H9 (cell line): ENCODE results near the gene MED15. TPM values are rescaled to one million over a fixed set of nuclear protein-coding genes. Genes with fewer than 3 reads are reported as not detected.

ENCODE experiments used
- DNase-seq: peaks from one replicate; pipeline ENCODE4 v3.0.0-alpha.2; 2017
- H2AFZ ChIP-seq: one replicate; pipeline ENCODE4 v1.6.1; 2013; ENCODE audit warnings: mild to moderate bottlenecking, low read length, control low read depth, moderate library complexity
- H2AK5ac ChIP-seq: 2 replicates; pipeline ENCODE4 v1.6.1; 2013; ENCODE audit warnings: low read length, control low read depth, mixed read lengths; ENCODE audit not compliant: insufficient read length
- H2BK120ac ChIP-seq: one replicate; pipeline ENCODE4 v1.6.1; 2013; ENCODE audit warnings: low read depth, mild to moderate bottlenecking, low read length, control low read depth, inconsistent platforms; ENCODE audit not compliant: poor library complexity, severe bottlenecking
- H2BK12ac ChIP-seq: 2 replicates; pipeline ENCODE4 v1.6.1; 2013; ENCODE audit warnings: low read length, control low read depth, mixed read lengths, low read depth; ENCODE audit not compliant: insufficient read length
- H2BK15ac ChIP-seq: 2 replicates; pipeline ENCODE4 v1.6.1; 2013; ENCODE audit warnings: low read depth, low read length, control low read depth
- H2BK20ac ChIP-seq: one replicate; pipeline ENCODE4 v1.6.1; 2013; ENCODE audit warnings: low read depth, mild to moderate bottlenecking, low read length, control low read depth, inconsistent platforms; ENCODE audit not compliant: poor library complexity, severe bottlenecking
- H2BK5ac ChIP-seq: 2 replicates; pipeline ENCODE4 v1.6.1; 2013; ENCODE audit warnings: low read length, control low read depth, mixed read lengths; ENCODE audit not compliant: insufficient read length
- H3K14ac ChIP-seq: 2 replicates; pipeline ENCODE4 v1.6.1; 2013; ENCODE audit warnings: low read length, control low read depth; ENCODE audit not compliant: insufficient read depth
- H3K18ac ChIP-seq: 2 replicates; pipeline ENCODE4 v1.6.1; 2013; ENCODE audit warnings: low read depth, mild to moderate bottlenecking, mixed read lengths, low read length, control low read depth; ENCODE audit not compliant: insufficient read length
- H3K23ac ChIP-seq: 2 replicates; pipeline ENCODE4 v1.6.1; 2013; ENCODE audit warnings: low read length, control low read depth, mixed read lengths, low read depth; ENCODE audit not compliant: insufficient read length
- H3K23me2 ChIP-seq: 2 replicates; pipeline ENCODE4 v1.6.1; 2013; ENCODE audit warnings: low read depth, mild to moderate bottlenecking, mixed read lengths, low read length, control low read depth; ENCODE audit not compliant: insufficient read length, poor library complexity, severe bottlenecking
- H3K27ac ChIP-seq: 2 replicates; pipeline ENCODE4 v1.5.1; 2013; ENCODE audit warnings: low read length, control low read depth, mixed read lengths, low read depth; ENCODE audit not compliant: insufficient read length
- H3K27me3 ChIP-seq: 2 replicates; pipeline ENCODE4 v1.6.1; 2013; ENCODE audit warnings: low read length, control low read depth, inconsistent platforms; ENCODE audit not compliant: insufficient read depth
- H3K4ac ChIP-seq: 2 replicates; pipeline ENCODE4 v1.6.1; 2013; ENCODE audit warnings: low read depth, mild to moderate bottlenecking, control low read depth, inconsistent platforms, low read length, moderate library complexity
- H3K4me1 ChIP-seq: 2 replicates; pipeline ENCODE4 v1.6.1; 2013; ENCODE audit warnings: low read length, control low read depth, inconsistent platforms; ENCODE audit not compliant: insufficient read depth
- H3K4me2 ChIP-seq: 2 replicates; pipeline ENCODE4 v1.6.1; 2013; ENCODE audit warnings: low read length, control low read depth, mixed read lengths; ENCODE audit not compliant: insufficient read length, insufficient read depth
- H3K56ac ChIP-seq: 2 replicates; pipeline ENCODE4 v1.6.1; 2013; ENCODE audit warnings: low read depth, mild to moderate bottlenecking, mixed read lengths, low read length, control low read depth; ENCODE audit not compliant: insufficient read length
- H3K79me1 ChIP-seq: 2 replicates; pipeline ENCODE4 v1.6.1; 2013; ENCODE audit warnings: low read depth, mild to moderate bottlenecking, moderate library complexity, low read length, control low read depth, inconsistent platforms; ENCODE audit not compliant: insufficient read depth, poor library complexity, severe bottlenecking
- H3K79me2 ChIP-seq: 2 replicates; pipeline ENCODE4 v1.6.1; 2013; ENCODE audit warnings: low read length, control low read depth, inconsistent platforms; ENCODE audit not compliant: insufficient read depth
- H3K9ac ChIP-seq: 2 replicates; pipeline ENCODE4 v1.6.1; 2013; ENCODE audit warnings: low read length, control low read depth, mixed read lengths; ENCODE audit not compliant: insufficient read length; ENCODE audit errors: extremely low read depth
- H3K9me3 ChIP-seq: one replicate; pipeline ENCODE4 v1.6.1; 2013; ENCODE audit warnings: low read depth, low read length, inconsistent platforms; ENCODE audit not compliant: control insufficient read depth
- H3T11ph ChIP-seq: one replicate; pipeline ENCODE4 v1.6.1; 2013; ENCODE audit warnings: mild to moderate bottlenecking, low read length, control low read depth, inconsistent platforms
- H4K20me1 ChIP-seq: one replicate; pipeline ENCODE4 v1.6.1; 2013; ENCODE audit not compliant: control insufficient read depth, insufficient read length, insufficient read depth
- H4K5ac ChIP-seq: 2 replicates; pipeline ENCODE4 v1.6.1; 2013; ENCODE audit warnings: low read depth, mild to moderate bottlenecking, mixed read lengths, low read length, control low read depth; ENCODE audit not compliant: insufficient read length
- H4K8ac ChIP-seq: replicated peaks from 2 replicates; pipeline ENCODE4 v1.6.1; 2013; ENCODE audit warnings: low read length, control low read depth, mixed read lengths, low read depth; ENCODE audit not compliant: insufficient read length
- H4K91ac ChIP-seq: 2 replicates; pipeline ENCODE4 v1.6.1; 2013; ENCODE audit warnings: low read depth, mild to moderate bottlenecking, moderate library complexity, mixed read lengths, low read length, control low read depth; ENCODE audit not compliant: insufficient read length
- H3K27ac Mint-ChIP-seq, 3 experiments: 2 replicates in 2 of 3; 3 replicates in 1 of 3; pipeline ENCODE4 v1.8.0; 2020 to 2021; ENCODE audit warnings: mixed read lengths in 3 of 3, mild to moderate bottlenecking in 1 of 3, moderate library complexity in 1 of 3
- H3K27me3 Mint-ChIP-seq: 2 replicates; pipeline ENCODE4 v1.8.0; 2021; ENCODE audit warnings: low read depth, mild to moderate bottlenecking, moderate library complexity, mixed read lengths
- H3K36me3 Mint-ChIP-seq, 3 experiments: 2 replicates in 2 of 3; 3 replicates in 1 of 3; pipeline ENCODE4 v1.8.0; 2020 to 2021; ENCODE audit warnings: low read depth in 3 of 3, mixed read lengths in 3 of 3; ENCODE audit not compliant: insufficient read depth in 1 of 3
- H3K4me1 Mint-ChIP-seq, 2 experiments: 2 replicates each; pipeline ENCODE4 v1.8.0; 2020; ENCODE audit warnings: mixed read lengths in 2 of 2
- H3K4me3 Mint-ChIP-seq, 2 experiments: 2 replicates in 1 of 2; 3 replicates in 1 of 2; pipeline ENCODE4 v1.8.0; 2020 to 2021; ENCODE audit warnings: mild to moderate bottlenecking in 2 of 2, mixed read lengths in 2 of 2, moderate library complexity in 1 of 2
- H3K9me3 Mint-ChIP-seq, 2 experiments: 2 replicates in 1 of 2; 3 replicates in 1 of 2; pipeline ENCODE4 v1.8.0; 2020; ENCODE audit warnings: mild to moderate bottlenecking in 2 of 2, mixed read lengths in 2 of 2, moderate library complexity in 1 of 2
- WGBS: extraction: QIAGEN DNeasy Blood & Tissue Kit; methylation state at CpG from one replicate; pipeline ENCODE4 v1.1.7; 2013; ENCODE audit warnings: missing lambda C conversion rate, low lambda C conversion rate, mixed read lengths; ENCODE audit not compliant: insufficient read length; ENCODE audit errors: extremely low coverage; 5-methylcytosine and 5-hydroxymethylcytosine counted together
- total RNA-seq: library from RNA; stranded (reverse); gene quantifications from 2 replicates; pipeline ENCODE4 v1.2.1, GENCODE V29; 2021
- TF ChIP-seq, protein P1 (sequence below): fragments of 200-600 bp; sonication (generic); conservative IDR thresholded peaks from 3 replicates; pipeline ENCODE4 v1.8.0; 2021; ENCODE audit warnings: antibody characterized with exemption, mild to moderate bottlenecking

The MED15 gene
- total RNA-seq, 1 experiment from 2014 or later: 47.4 TPM

DNA sequence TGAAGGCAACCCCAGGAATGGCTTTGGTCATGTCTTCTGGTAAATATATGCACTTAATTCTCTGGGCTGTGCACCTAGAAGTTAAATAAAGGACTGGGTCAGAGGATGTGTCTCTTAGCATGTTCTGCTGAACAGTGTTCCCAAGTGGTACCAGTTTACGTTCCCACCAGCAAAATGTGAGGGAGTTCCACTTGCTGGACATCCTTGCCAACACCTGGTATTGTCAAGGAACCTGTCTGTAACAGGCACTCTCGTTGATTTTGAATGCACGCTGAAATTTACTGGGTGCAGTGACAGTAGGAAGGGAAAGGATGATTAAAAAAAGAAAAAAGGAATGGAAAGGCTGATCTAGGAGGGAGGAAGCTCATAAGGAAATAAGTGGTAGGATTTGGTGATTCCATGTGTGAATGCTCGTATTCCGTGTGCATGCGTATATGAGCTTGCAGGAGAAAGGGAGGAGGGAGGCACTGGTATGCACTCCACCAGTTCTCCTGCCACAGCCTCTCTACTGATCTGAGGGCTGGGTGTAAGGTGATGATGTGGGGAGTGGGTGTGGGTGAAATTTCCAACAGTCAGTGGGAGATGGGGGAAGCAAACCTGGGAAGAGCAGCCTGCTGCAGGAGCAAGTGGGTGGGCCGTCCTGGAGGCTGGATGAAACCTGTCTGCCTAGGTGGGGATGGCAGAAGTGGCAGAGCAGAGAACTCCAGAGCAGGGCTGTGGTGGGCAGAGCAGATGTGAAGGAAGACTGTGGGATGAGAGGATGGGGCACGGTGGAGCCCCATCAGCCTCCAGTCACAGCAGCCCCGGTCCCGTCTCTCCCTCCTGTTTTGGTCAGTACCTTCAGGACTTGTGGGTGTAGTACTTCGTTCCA lies 15.0 kb downstream of the MED15 start:
- Histone ChIP-seq H3K27me3 (no peaks in the 10 kb centered on the region), H2BK5ac (no peak overlapping the region), H3K27ac (no peak overlapping the region), H4K20me1 (no peaks in the 10 kb centered on the region), H3K9ac (no peak overlapping the region), H3K4me1 (peaks cover 3% of the 10 kb centered on the region; the same call in 1 of the 2 replicates), H3K79me1 (peaks cover 4% of the 10 kb centered on the region), H3K18ac (no peak overlapping the region), H2AFZ (no peak overlapping the region), H4K8ac (no peak overlapping the region), H2AK5ac (no peak overlapping the region), H3K23ac (no peak overlapping the region), H3K4me2 (no peak overlapping the region), H3T11ph (no peak overlapping the region), H2BK12ac (no peak overlapping the region), H2BK120ac (no peak overlapping the region), H3K14ac (no peak overlapping the region), H4K5ac (no peak overlapping the region), H3K79me2 (peaks cover 14% of the 10 kb centered on the region; the same call in 1 of the 2 replicates), H3K4ac (no peak overlapping the region), H4K91ac (no peak overlapping the region), H3K56ac (no peak overlapping the region), H2BK15ac (no peak overlapping the region), H3K23me2 (no peaks in the 10 kb centered on the region), H2BK20ac (no peak overlapping the region), H3K9me3 (no peaks in the 10 kb centered on the region)
- H3K27ac Mint-ChIP-seq: peak overlapping the region in 2 of 3 experiments; percentile 65 to 90; a peak in 4 of 7 replicates
- peaks cover 0 to under 1% of the 10 kb centered on the region in 2 experiments; a peak in 1 of 5 replicates for H3K9me3 Mint-ChIP-seq
- H3K4me1 Mint-ChIP-seq: peaks cover 16 to 23% of the 10 kb centered on the region in 2 experiments
- DNase-seq: no peak
- peaks cover 17 to 22% (median 19%) of the 10 kb centered on the region in 3 experiments; a peak in 6 of 7 replicates for H3K36me3 Mint-ChIP-seq
- no CpG with 5 or more reads among the region's 11 CpGs for WGBS
- H3K4me3 Mint-ChIP-seq: no peak overlapping the region
- no peaks in the 10 kb centered on the region for H3K27me3 Mint-ChIP-seq
- TF ChIP-seq, protein P1, sequence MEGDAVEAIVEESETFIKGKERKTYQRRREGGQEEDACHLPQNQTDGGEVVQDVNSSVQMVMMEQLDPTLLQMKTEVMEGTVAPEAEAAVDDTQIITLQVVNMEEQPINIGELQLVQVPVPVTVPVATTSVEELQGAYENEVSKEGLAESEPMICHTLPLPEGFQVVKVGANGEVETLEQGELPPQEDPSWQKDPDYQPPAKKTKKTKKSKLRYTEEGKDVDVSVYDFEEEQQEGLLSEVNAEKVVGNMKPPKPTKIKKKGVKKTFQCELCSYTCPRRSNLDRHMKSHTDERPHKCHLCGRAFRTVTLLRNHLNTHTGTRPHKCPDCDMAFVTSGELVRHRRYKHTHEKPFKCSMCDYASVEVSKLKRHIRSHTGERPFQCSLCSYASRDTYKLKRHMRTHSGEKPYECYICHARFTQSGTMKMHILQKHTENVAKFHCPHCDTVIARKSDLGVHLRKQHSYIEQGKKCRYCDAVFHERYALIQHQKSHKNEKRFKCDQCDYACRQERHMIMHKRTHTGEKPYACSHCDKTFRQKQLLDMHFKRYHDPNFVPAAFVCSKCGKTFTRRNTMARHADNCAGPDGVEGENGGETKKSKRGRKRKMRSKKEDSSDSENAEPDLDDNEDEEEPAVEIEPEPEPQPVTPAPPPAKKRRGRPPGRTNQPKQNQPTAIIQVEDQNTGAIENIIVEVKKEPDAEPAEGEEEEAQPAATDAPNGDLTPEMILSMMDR: no peak
